HG02763 (cell line): ENCODE measurements around the gene NLRC5.
"Not testable (repeated sequence)": the region's sequence is repeated elsewhere in the genome, so short reads cannot be mapped to it uniquely, and the experiment has no call there.

Experiments
- ATAC-seq: cut with Tn5 transposase; IDR thresholded peaks from one replicate; pipeline ENCODE4 v1.9.1; 2021; ENCODE audit warnings: mild to moderate bottlenecking, moderate library complexity; ENCODE audit not compliant: unreplicated experiment

The NLRC5 gene

DNA sequence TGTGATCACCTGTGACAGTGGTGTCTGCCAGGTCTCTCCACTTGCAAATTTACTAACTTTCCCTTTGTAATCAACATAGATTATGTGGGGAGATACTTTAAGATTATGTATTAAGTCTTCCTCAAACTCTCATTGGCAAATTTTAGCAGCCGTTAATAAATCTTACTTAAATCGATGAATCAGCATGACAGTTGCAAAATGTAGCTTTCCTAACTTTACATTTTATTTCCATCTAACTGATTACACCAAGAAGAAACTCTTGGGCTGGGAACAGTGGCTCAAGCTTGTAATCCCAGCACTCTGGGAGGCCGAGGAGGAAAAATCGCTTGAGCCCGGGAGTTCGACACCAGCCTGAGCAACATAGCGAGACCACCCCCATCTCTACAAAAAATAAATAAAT lies 79.7 kb downstream of the NLRC5 start:
- ATAC-seq = no peak

DNA sequence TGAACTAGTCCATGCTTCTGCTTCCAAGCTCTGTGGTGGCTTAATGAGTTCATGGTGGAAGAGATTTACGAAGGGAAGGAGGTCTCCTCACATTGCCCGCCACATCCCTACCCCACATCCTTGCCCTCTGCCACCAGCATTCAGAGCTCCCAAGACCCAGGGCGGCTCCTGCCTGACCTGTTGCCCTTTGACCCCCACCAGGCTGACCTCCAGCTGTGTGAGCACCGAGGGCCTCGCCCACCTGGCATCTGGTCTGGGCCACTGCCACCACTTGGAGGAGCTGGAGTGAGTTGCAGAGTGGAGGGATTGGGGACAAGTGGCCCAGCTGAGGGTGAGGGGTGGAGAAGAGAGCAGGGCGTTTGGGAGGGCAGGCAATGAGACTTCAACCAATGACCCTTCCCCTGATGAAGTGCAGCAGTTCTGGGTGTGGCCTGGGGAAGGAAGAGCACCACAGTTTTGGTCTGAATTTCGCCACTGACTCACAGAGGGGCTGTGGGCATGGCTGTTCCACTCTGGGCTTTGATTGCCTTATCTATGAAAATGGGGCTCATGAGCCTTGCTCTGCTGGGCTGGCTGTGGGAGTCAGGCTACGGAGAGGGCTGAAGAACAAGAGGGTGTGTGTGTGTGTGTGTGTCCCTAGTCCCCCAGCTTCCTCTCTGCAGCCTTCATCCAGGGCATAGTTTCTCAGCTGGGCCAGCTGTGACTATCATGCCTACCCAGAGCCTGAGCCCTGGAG lies 80.4 kb downstream of the NLRC5 start:
- ATAC-seq = no peak

GRCh38 chr16:57070424-57070823 lies 81.1 kb downstream of the NLRC5 start:
- no peak for ATAC-seq

GRCh38 chr16:57071081-57071732 lies 81.8 kb downstream of the NLRC5 start:
- ATAC-seq = not testable (repeated sequence)

DNA sequence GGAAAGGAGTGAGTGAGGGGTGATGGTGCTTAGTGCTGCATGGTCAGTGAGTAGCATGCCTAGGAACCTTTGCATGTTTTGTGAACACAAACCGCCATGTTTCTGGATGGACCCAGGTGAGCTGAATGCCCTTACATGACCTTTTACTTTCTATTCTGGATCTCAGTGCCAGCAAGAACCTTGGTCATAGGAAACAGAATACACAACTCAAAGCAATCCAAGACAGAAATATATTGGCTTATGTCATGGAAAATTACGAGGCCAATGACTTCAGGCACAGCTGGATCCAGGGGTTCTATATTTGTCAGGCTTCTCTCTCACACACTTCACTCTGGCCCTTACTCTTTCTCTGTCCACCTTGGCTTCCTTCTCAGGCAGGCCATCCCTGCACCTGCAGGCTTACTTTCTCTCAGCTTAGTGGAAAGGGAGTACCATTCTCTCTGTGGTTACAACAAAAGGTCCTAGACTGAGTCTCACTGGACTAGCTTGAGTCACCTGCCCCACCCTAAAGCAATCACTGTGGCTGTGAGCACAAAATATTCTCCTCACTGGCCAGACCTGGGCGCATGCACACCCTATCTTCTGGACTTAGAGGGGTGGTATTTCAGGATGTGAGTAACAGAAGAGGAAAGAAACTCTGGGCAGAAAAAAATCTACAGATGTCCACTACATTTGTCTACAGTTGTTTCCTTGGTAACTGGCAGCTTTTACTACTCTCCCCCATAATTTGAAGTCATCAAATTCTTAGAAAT lies 82.7 kb downstream of the NLRC5 start:
- ATAC-seq = no peak

GRCh38 chr16:57072616-57073275 lies 83.4 kb downstream of the NLRC5 start:
- no peak for ATAC-seq

DNA sequence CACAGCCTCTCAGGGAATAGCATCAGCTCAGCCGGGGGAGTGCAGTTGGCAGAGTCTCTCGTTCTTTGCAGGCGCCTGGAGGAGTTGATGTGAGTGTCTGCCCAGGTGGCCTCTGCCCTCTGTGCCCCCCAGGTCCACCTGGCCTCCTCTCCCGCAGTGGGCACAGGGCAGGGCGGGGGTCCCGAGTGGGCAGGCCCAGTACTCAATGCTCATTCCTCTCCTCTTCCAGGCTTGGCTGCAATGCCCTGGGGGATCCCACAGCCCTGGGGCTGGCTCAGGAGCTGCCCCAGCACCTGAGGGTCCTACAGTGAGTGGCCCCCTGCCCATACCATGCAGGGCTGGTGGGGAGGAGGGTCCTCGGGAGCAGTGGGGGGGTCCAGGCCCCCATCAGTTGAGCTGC lies 88.4 kb downstream of the NLRC5 start:
- ATAC-seq = no peak

GRCh38 chr16:57081744-57082143 lies 92.4 kb downstream of the NLRC5 start:
- no peak for ATAC-seq

DNA sequence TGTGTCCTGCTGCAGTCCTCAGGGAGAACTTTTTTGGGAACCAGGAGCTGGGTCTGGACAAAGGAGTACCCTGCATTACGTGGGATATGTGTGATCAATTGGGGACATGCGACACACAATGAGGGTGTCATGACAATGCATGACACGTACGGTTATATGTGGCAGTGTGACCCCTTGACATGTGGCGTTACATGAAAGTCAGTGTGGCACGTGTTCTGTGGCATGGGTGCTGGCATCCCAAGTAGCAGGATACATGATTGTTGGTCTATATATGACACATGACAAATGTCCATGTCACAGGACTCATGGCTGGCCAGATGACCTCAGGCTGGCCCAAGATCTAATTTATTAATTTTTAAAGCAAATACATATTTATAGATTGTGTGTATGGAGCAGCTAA lies 93.3 kb downstream of the NLRC5 start:
- ATAC-seq = no peak

DNA sequence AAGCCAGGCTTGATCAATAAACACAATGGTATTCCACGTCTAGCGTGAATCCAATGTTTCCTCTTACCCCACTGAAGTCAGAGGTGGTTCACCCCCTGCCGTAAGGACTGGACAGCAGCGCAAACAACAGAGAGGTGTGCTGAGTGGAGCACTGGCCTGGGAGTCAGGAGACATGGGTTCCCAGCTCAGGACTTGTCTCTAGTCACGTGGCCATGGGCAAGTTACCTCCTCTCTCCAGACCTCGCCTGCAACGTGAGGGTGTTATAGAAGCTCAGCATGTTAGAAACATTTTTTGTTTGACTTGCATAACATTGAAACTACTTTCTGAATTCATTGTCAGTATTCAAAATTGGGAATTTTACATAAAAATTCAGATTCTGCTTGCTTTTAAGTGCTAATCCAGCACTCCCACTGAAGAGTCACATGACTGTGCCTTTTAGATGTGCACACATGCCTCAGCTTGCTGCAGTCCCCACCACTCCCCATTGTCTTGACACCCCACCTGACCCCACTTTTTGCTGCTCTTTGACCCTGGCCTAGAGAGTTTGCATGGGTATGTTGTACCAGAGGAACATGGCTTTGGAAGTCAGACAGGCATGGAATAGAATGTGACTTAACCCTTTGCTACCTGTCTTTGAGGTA lies 94.2 kb downstream of the NLRC5 start:
- ATAC-seq = no peak

GRCh38 chr16:57084257-57084770 lies 95.0 kb downstream of the NLRC5 start:
- no peak for ATAC-seq

DNA sequence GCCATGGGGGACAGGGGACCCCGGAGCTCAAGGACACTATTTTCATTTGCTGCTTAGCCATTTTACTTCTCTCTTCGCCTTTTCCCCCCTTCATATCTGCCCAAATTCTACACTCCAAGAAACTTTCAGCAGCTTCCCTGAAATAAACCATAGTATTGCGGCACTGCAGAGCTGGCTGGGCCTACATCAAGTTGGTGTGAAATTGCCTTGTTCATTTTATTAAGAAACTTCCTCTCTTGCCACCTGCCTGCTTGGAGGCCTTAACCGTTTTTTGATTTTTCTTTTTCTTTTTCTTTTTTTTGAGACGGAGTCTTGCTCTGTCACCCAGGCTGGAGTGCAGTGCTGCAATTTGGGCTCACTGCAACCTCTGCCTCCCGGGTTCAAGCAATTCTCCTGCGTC lies 95.6 kb downstream of the NLRC5 start:
- ATAC-seq = no peak

DNA sequence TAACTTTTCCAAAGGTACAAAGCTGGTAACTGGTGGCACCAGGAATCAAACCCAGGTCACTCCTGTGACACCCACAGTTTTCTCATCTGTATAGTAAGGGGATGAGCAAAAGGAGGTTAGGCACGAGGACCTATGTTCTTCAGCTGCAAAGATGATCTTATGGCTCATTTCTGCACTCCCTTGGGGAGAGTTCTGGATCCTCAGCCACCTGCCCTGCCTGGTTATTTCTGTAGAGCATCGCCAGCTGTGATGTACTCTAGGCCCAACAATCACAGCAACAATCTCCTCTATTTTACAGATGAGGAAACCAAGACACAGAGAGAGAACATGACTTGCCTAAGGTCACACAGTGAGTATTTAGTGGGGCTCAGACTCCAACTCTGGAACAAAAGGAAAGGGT lies 97.6 kb downstream of the NLRC5 start:
- no peak for ATAC-seq

GRCh38 chr16:57089406-57089805 lies 100.0 kb downstream of the NLRC5 start:
- no peak for ATAC-seq

GRCh38 chr16:57091200-57091974 lies 102.0 kb downstream of the NLRC5 start:
- no peak for ATAC-seq

- no peak for ATAC-seq
These were observed 102.8 kb downstream of the NLRC5 start, which contains the start of gene CPNE2 for GRCh38 chr16:57091975-57092785. CPNE2 (plus strand) TSS chr16:57092583; CDS start chr16:57110743, 18,160 bp downstream.

DNA sequence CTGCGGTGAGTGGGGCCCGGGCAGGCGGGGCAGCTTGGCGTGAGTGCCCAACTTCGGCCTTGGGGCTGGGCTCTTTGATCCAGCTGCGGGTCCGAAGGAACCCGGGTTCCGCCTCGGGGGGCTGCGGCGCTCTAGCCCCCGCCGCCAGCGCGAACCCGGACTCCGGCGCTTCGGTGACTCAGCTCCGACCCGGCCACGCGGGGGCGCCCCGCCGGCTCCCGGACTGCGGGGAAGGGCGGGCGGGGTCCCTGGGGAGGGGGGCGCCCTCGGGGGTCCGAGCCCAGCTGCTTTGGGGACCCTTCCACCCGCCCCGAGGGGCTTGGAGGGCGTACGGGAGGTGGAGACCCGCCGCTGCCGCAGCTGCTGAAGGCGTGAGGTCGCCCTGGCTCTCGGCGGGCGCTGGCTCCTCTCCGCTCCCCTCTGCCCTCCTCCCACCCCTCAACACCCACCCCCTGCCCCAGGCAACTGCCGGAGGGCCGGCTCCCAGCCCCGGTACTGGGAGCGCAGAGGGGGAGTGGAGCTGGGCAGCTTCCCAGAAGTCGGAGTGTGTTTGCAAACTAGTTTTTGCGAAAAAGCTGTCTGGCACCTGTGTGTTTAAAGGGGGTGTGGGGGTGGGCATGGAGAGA lies 103.5 kb downstream of the NLRC5 start:
- no peak for ATAC-seq
